NCI-H345 treated with DMSO at 0.1 percent for 48 hours (cell line): ENCODE measurements around the gene ANXA2.

ENCODE experiments used
- DNase-seq: peaks from one replicate; lab custom pipeline; 2025; ENCODE audit not compliant: unreplicated experiment; lab: John Stamatoyannopoulos, UW

Gene ANXA2

GRCh38 chr15:60390871-60391501, 6.8 kb downstream of the ANXA2 start:
- no peak for DNase-seq

GRCh38 chr15:60390231-60390630, 7.6 kb downstream of the ANXA2 start:
- DNase-seq = no peak

DNA sequence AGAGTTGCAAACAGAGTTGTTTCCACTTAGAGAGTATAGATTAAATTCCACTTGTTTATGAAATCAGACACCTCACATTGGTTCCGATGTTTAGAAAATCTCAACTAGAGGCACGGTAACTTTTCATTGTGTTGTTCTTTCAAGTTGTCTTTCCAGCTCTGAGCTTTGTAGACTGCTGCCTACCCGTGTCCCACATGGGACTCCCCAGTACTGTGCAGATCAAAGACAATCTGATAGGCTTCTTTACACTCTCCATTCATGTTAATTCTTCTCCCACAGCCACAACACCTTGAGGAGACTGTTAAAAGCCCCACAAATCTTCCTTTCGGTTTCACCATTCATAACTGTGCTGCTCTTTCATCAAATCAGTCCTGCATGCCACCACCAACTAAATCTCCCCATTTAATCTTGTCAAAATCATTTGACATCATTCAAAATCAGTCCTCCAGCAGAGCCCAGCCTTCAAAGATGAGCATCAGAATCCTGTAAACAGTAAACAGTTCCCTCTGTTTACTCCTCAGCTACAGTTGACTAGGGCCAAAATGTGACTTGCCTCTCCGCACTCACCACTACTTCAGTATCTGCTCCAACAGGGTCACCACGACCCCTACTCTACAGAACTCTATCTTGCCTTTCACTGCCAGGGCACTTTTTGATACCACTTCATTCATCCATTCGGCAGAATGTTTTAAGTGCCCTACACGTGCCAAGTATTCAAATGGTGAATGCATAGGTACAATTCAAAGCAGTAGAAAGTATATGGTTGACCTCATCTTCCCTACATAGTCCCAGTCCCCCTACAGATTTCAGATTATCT, 8.3 kb downstream of the ANXA2 start:
- DNase-seq = no peak

GRCh38 chr15:60387321-60387720, 10.5 kb downstream of the ANXA2 start:
- no peak for DNase-seq

GRCh38 chr15:60386615-60387014, 11.2 kb downstream of the ANXA2 start:
- DNase-seq = no peak

DNA sequence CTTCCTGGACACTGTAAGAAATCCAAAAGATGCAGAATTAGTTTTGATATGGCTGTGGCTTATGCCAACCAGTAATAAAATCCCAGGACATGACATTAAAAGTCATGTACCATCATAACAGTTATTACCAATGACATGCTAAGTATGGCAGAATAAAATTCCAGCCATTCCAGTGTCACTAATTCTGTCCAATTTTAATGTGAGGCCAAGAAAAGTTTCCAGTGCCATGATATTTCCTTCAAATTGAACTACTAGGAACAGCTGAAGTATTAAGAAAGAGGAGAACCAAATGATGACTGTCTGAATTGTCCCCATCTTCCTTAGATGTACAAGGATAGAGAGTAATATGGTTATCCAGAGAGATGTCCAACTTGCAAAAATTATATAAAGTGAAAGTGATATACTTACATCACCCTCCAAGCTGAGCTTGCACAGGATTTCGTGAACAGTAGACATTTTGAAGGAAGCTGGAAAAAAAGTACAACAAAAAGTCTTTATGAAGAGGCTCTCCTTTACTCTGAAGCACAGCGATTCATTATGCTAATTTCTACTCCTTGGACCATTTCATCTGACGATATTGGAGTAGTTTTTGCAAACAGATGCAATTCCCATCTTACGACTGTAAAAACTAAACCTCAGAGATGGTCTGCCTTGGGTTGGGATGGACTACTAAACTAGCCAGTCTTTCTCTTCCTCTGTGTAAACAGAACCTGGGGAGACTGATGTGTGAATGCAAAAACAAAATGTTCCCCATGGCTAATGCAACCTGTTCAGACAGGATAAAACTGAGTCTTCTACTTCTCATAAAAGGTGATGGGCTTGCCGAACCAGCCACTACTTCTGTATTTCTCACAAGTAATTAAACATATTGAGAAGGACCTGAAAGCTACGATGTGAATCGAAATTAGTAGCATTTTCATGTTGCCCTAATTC, 11.9 kb downstream of the ANXA2 start:
- no peak for DNase-seq

DNA sequence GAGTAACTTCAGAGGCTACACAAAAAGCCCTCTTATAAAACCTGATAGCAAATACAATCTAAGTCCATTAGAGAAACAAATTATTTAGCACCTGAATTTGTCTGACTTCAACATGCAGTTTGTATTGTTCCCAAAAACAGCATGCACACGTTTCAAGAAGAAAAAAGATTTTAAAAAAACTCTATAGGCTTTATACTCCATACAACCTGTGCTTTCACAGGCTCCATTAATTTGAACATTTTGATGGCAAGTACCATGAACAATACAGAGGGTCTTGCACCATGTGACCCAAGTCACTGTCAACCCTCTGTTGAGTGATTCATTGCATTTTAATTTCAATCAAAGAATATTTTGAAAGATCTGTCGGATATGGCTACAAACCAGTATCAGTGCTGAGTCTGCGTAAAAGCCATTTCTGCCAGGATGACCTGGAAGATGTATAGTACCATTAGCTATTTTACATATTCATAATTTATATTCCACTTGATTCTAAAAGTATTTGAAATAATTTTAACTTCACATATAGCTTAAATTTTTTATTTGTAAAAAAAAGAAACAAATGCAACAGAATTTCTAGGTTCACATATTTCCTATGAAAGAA, 13.2 kb downstream of the ANXA2 start:
- DNase-seq = no peak

GRCh38 chr15:60384053-60384452, 13.7 kb downstream of the ANXA2 start:
- no peak for DNase-seq

GRCh38 chr15:60382773-60383674, 14.8 kb downstream of the ANXA2 start:
- no peak for DNase-seq

GRCh38 chr15:60381148-60381788, 16.5 kb downstream of the ANXA2 start:
- DNase-seq = no peak

GRCh38 chr15:60379525-60380274, 18.1 kb downstream of the ANXA2 start:
- no peak for DNase-seq

DNA sequence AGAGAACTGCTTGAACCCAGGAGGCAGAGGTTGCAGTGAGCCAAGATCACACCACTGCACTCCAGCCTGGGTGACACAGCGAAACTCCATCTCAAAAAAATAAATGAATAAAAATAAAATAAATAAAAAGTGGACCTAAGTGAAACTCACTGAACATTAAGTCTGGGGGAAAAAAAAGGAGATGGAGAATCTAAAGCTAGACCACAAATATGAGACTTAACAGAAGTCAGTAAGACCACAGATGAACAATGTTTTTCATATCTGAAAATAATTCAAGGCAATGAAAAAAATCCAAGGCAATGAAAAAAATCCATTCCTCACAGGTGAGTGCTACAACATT, 18.6 kb downstream of the ANXA2 start:
- DNase-seq = no peak

DNA sequence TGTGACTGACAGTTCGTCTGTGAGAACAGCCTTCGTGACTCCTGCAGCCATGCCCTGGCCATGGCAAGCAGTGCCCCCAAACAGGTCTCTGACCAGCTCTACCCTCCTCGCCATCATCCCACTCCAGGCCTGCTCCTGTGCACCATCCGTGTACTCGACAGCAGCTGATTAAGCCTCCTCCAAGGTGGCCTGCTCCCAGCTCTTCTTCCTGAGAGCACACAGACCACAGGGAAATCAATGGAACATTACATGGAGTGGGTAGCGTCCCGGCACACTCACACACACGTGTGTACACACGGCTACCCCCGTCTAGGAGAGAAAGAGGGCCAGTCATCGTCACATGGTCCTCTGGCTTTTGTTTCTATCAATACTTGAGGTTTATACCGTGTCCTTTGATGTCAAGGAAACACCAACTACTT, 21.1 kb downstream of the ANXA2 start:
- DNase-seq = no peak

DNA sequence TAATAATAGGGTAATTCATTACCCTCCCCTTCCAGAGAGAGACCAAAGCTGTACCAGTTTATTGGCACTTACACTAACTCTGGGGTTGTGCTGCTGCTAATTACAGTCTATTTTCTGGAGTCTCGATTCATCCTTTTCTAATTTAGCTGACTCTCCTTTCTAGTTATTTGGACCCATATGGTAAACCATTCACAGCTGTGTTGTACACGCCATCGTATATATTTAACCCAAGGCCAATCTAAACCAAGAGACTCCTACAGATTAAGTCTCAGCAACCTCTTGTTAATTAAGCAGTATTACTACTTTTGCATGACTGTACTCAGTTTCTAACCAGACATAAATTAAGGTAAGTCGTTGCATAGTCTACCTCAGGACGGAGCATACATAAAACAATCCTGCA, 22.5 kb downstream of the ANXA2 start:
- DNase-seq = no peak

DNA sequence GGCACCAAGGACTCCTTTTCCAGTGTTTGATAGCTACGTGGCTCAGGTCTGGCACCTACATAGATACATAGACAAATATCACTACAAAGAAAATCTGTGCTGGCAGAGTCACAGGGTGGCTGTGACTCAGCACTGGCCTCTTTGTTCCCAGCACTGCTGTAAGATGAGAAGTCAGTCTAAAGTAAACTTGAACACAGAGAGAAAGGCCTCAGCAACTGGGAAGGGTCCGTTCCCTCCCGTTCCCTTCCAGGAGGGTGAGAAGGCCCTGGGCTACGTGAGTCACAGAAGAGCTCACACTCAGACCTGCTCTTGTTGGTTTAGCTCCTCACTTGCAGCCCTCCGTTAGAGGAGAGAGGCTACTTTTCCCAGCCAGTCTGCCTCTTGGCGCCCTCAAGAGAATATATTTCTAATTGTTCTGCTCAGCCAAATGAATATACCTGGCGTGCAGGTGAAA, 23.1 kb downstream of the ANXA2 start:
- DNase-seq = peak; percentile 76

DNA sequence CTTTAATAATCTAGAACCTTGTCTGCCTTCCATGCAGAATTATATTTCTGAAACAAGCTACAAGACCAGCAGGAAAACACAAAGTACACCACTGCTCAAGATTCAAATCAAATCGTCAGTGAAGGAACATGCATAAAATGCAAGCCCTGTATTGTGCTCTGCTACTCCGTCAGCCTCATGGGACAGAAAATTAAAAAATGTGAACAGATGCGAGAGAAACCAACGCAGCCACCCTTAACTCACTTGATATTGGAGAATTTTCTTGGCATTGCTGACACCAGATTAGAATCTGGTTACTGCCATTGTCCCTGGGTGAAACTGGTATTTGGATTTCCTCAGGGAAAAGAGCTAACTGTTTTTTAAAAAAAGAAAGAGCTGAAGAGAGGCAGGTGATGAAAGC, 23.6 kb downstream of the ANXA2 start:
- DNase-seq = no peak

GRCh38 chr15:60373745-60374144, 24.0 kb downstream of the ANXA2 start:
- DNase-seq = no peak

GRCh38 chr15:60373327-60373726, 24.5 kb downstream of the ANXA2 start:
- no peak for DNase-seq

- no peak for DNase-seq
Measured at GRCh38 chr15:60372756-60373155, 25.0 kb downstream of the ANXA2 start.
